Measurements from ENCODE around the gene EDARADD.

DNA sequence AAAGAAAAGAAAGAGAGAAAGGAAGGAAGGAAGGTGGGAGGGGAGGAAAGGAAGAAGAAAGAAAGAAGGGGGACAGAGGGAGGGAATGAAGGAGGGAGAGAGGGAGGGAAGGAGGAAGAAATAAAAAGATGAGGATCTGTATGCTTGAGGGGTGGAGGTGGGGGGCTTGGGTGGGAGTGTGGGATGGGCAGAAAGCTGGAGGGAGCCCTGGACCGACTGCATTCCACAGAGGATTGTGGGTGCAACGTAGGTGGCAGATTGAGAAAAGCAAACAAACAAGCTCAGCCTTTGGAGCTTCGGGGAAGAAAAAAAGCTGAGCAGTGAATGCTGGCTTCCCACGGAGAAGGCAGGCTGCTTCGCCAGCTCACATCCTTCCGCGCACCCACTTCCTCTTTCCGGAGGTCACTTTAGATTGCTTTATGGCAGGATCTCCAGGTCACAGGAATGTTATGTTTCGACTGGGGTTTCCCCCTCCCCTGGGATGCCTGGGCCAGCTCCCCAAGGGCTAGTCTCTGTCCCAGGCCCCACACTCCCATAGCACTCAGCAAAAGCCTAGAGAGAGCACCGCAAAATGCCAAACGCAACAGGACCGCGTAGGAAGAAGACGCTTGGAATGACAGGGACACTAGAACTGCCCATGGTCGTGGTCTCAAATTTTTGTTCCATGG, 109.0 kb downstream of the EDARADD start:
- TF ChIP-seq CTCF (IDR thresholded peaks at IDR 0.05) (no peak), POLR2A (IDR thresholded peaks at IDR 0.05) (no peak)
